Measurements from ENCODE around the gene TWNK. TPM values are rescaled to one million over a fixed set of nuclear protein-coding genes. Genes with fewer than 3 reads are reported as not detected.

The TWNK gene
- total and polyA plus RNA-seq, 10 of the 15 experiments (the other 5 are each of a cell fraction or from before 2014, with no cell fraction given), result 13.6 to 32.8 (median 18.0) TPM

DNA sequence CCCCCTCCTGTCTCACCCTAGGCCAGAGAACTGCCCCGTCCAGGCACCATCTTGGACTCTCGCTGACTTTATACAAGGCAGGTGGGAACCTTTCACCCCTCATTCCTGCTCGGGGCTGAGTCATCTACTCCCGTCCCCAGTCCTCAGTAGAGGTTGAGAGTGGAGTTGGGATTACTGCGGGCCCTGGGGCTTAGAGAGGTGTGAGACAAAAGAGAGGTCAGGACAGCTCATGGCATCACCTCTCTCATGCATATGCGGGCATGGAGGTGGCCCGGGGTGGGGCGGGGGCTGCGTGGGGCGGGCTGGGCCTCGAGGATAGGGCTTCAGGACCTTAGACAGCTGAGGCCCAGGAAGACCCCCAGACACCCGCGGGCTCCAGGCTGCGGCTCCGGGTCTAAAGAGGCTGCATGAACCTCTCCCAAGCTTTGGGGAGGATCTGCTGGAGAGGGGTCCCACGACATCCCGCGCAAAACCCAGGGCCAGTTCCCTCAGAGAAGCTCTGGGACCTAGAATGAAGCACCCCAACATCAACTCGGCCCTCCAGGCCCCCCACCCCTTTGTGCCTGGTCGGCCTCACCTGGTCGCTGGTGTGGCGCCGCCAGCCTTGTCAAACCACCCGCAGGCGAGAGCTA, 43.3 kb downstream of the TWNK start:
- ChIA-PET CTCF (interaction anchor here (0.5 to 6.5 kb wide), 14 partner anchors 9 to 124 kb away, joined by 3 to 86 read pairs (median 6); partner anchors contain the start of genes KAZALD1 and LZTS2), SMC1A (ENCODE audit: uncharacterized antibody, unreplicated experiment) (interaction anchor here (0.7 to 4.3 kb wide), 5 partner anchors 11 to 540 kb away, joined by 3 to 24 read pairs (median 3); no protein-coding TSS in a partner anchor), POLR2A (interaction anchor here (0.6 to 1.7 kb wide), 6 partner anchors 12 to 558 kb away, joined by 3 to 8 read pairs (median 4); partner anchors contain the start of genes DPCD, KAZALD1 and POLL), RAD21 (ENCODE audit: unreplicated experiment) (interaction anchor here (1.0 to 2.3 kb wide), 8 partner anchors 11 to 65 kb away, joined by 3 to 13 read pairs (median 4); no protein-coding TSS in a partner anchor)
- no peak for TF ChIP-seq MYC (IDR thresholded peaks at IDR 0.05; ENCODE audit: insufficient read depth, insufficient read length, insufficient replicate concordance, low read length, severe bottlenecking)
- TF ChIP-seq HCFC1 (IDR thresholded peaks at IDR 0.05; ENCODE audit: low read length), result no peak
- TF ChIP-seq, protein P1, sequence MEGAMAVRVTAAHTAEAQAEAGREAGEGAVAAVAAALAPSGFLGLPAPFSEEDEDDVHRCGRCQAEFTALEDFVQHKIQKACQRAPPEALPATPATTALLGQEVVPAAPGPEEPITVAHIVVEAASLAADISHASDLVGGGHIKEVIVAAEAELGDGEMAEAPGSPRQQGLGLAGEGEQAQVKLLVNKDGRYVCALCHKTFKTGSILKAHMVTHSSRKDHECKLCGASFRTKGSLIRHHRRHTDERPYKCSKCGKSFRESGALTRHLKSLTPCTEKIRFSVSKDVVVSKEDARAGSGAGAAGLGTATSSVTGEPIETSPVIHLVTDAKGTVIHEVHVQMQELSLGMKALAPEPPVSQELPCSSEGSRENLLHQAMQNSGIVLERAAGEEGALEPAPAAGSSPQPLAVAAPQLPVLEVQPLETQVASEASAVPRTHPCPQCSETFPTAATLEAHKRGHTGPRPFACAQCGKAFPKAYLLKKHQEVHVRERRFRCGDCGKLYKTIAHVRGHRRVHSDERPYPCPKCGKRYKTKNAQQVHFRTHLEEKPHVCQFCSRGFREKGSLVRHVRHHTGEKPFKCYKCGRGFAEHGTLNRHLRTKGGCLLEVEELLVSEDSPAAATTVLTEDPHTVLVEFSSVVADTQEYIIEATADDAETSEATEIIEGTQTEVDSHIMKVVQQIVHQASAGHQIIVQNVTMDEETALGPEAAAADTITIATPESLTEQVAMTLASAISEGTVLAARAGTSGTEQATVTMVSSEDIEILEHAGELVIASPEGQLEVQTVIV (IDR thresholded peaks at IDR 0.05; ENCODE audit: borderline replicate concordance, partially characterized antibody), result no peak
- TF ChIP-seq IKZF1 (conservative IDR thresholded peaks at IDR 0.05), result no peak
- TF ChIP-seq ATF7 (IDR thresholded peaks at IDR 0.05; ENCODE audit: low read depth), result no peak
- no peak for TF ChIP-seq ZNF207 (IDR thresholded peaks at IDR 0.05; ENCODE audit: borderline replicate concordance)
- TF ChIP-seq SMC3 (IDR thresholded peaks at IDR 0.05; ENCODE audit: borderline replicate concordance, low read length), result no peak
- TF ChIP-seq, protein P2, sequence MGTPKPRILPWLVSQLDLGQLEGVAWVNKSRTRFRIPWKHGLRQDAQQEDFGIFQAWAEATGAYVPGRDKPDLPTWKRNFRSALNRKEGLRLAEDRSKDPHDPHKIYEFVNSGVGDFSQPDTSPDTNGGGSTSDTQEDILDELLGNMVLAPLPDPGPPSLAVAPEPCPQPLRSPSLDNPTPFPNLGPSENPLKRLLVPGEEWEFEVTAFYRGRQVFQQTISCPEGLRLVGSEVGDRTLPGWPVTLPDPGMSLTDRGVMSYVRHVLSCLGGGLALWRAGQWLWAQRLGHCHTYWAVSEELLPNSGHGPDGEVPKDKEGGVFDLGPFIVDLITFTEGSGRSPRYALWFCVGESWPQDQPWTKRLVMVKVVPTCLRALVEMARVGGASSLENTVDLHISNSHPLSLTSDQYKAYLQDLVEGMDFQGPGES (IDR thresholded peaks at IDR 0.05), result no peak
- TF ChIP-seq BHLHE40 (IDR thresholded peaks at IDR 0.05; ENCODE audit: borderline replicate concordance in 1 of 2, low read depth in 2 of 2, low read length in 1 of 2), result no peak
- TF ChIP-seq ASH2L (IDR thresholded peaks at IDR 0.05; ENCODE audit: borderline replicate concordance, low read depth), result no peak
- no peak for TF ChIP-seq SMAD5 (IDR thresholded peaks at IDR 0.05; ENCODE audit: low read depth)
- no peak for TF ChIP-seq JUND (IDR thresholded peaks at IDR 0.05; ENCODE audit: low read depth, low read length)
- TF ChIP-seq ZBED1 (IDR thresholded peaks at IDR 0.05; ENCODE audit: borderline replicate concordance), result no peak
- no peak for TF ChIP-seq PML (IDR thresholded peaks at IDR 0.05; ENCODE audit: low read length)
- TF ChIP-seq MEF2B (IDR thresholded peaks at IDR 0.05; ENCODE audit: partially characterized antibody, poor library complexity, severe bottlenecking), result no peak
- TF ChIP-seq CREB1 (IDR thresholded peaks at IDR 0.05; ENCODE audit: low read depth), result no peak
- no peak for TF ChIP-seq FOXM1 (IDR thresholded peaks at IDR 0.05; ENCODE audit: low read depth, low read length)
- no peak for TF ChIP-seq ETV6 (conservative IDR thresholded peaks at IDR 0.05 in 1 of 2, IDR thresholded peaks at IDR 0.05 in 1 of 2; ENCODE audit: borderline replicate concordance in 1 of 2, low read depth in 1 of 2)
- FAIRE-seq, result no peak
- Histone ChIP-seq H3K79me2 (ENCODE audit: control insufficient read depth, insufficient read depth, low read length) (no peaks in the 10 kb centered on the region), H3K27ac (ENCODE audit: control insufficient read depth, insufficient read depth) (no peak overlapping the region), H3K9me3 (replicated peaks; ENCODE audit: control insufficient read depth, insufficient read depth, low read length) (no peaks in the 10 kb centered on the region), H3K36me3 (ENCODE audit: control insufficient read depth in 2 of 2, insufficient read depth in 2 of 2, low read length in 1 of 2) (no peaks in the 10 kb centered on the region), H3K27me3 (replicated peaks in 1 of 2; ENCODE audit: control insufficient read depth in 2 of 2, insufficient read depth in 2 of 2, low read length in 1 of 2) (peaks cover 5 to 9% of the 10 kb centered on the region in 2 experiments), H3K9ac (ENCODE audit: control insufficient read depth, insufficient read depth, low read length) (no peak overlapping the region), H3K4me2 (ENCODE audit: control insufficient read depth, insufficient read depth) (peak overlapping the region; percentile 95), H4K20me1 (ENCODE audit: control insufficient read depth, insufficient read depth) (no peaks in the 10 kb centered on the region), H3K4me3 (peak overlapping the region; percentile 64; the same call in 1 of the 2 replicates), H3K4me1 (ENCODE audit: control insufficient read depth, insufficient read depth, low read length) (peaks cover 21% of the 10 kb centered on the region), H2AFZ (ENCODE audit: control insufficient read depth, low read depth, low read length) (peak overlapping the region; percentile 91)
- WGBS (ENCODE audit: insufficient coverage, insufficient replicate concordance, low lambda C conversion rate, missing lambda C conversion rate), result 23% methylated on average over 25 of the region's 25 CpGs
- in situ Hi-C loops (cut with MboI), result no loop called here
- no peak for DNase-seq (ENCODE audit: low read depth, low spot score)
- intact Hi-C loops (cut with micrococcal nuclease; ENCODE audit: unreplicated experiment), result loop anchor here (5.0 kb wide), 1 partner anchor 37 kb away; no protein-coding TSS in a partner anchor
- ATAC-seq, result no peak
- no TSS peak for BruUV-seq (replicated peaks)
